Measurements from ENCODE around the gene SIPA1L3.

SIPA1L3 gene

GRCh38 chr19:38072776-38073750 is 166.1 kb downstream of the SIPA1L3 start:
- DNase-seq (ENCODE audit: low spot score), result no peak

- DNase-seq (ENCODE audit: low spot score), result no peak
These were observed 167.1 kb downstream of the SIPA1L3 start for GRCh38 chr19:38073841-38074685.

GRCh38 chr19:38076337-38076736 is 169.3 kb downstream of the SIPA1L3 start:
- DNase-seq (ENCODE audit: low spot score), result no peak

DNA sequence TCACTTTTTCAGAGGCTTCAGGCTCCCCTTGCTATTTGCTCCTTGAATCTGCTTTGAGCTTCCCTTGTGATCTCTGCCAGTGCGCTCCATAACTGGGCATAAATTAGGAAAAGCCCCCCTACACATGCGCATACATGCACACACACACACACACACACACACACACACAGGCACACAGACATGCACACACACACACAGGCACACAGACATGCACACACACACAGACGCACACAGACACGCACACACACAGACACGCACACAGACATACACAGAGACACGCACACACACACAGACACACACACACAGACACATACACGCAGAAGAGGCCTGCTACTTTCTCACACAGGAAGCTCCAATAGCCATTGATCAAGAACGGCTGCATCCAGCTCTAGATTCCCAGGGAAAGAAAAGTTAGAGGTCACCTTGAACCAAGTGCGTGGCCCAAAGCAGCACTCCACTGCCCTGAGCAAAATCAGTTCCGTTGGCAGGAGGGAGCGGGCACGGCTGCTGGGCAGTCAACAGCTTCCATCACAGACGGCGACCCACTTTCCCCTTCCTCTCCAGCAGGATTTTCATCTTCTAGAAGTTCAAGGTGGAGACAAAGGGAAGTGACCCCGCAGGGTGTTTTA is 171.4 kb downstream of the SIPA1L3 start:
- no peak for DNase-seq (ENCODE audit: low spot score)

DNA sequence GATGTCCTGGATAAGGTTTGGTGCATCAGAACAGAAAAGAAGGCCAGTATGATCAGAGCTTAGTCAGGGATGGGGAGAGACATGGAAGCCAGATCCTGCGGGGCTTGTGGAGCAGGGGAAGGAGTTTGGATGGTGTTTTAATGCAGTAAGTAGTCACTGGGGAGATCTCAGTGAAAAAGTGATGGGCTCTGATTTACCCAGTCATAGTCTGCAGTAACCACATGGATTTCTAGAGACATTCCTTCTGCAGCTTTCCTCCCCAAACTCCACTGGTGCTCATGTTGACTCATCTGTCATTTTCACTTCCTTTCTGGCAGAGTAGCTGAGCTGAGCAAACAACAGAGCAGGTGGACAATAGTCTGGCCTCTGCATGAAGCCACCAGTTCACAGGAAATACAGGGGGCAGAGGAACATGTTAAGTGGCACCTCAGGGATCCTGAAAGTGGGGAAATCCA is 172.9 kb downstream of the SIPA1L3 start:
- peak; percentile 97 for DNase-seq (ENCODE audit: low spot score)

GRCh38 chr19:38081547-38082255 is 174.7 kb downstream of the SIPA1L3 start:
- DNase-seq (ENCODE audit: low spot score), result no peak

DNA sequence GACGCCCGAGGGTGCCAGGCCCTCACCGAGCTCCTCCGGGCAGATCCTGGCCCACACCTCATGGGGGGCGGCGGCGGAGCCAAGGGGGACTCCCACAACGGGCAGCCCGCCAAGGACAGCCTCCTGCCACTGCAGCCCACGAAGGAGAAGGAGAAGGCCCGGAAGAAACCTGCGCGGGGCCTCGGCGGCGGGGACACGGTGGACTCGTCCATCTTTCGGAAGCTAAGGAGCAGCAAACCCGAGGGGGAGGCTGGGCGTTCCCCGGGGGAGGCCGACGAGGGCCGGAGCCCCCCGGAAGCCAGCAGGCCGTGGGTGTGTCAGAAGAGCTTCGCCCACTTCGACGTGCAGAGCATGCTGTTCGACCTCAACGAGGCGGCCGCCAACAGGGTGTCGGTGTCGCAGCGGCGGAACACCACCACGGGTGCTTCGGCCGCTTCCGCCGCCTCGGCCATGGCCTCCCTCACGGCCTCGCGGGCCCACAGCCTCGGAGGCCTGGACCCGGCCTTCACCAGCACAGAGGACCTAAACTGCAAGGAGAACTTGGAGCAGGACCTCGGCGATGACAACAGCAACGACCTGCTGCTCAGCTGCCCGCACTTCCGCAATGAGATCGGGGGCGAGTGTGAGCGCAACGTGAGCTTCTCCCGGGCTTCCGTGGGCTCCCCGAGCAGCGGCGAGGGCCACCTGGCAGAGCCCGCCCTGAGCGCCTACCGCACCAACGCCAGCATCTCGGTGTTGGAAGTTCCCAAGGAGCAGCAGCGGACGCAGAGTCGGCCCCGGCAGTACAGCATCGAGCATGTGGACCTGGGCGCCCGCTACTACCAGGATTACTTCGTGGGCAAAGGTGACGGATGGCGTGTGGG is 175.5 kb downstream of the SIPA1L3 start:
- no peak for DNase-seq (ENCODE audit: low spot score)

DNA sequence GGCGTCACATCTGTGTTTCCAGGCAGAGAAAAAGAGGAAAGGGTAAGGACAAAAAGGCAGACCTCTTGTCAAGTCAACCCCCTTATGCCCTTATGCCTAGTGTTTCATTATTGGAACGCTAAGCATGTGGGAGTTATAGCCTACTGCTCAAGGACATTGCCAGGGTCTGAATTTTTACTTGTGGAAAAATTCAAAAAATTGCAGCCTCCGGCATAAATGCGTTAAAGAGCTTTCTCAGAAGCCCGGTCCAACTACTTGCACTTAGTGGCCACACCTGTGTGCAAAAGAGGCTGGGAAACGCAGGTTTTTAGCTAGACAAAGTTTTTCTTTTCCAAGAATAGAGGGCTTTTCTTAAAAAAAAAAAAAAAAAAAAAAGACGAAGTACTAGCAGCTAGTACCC is 177.2 kb downstream of the SIPA1L3 start:
- DNase-seq (ENCODE audit: low spot score), result no peak

- DNase-seq (ENCODE audit: low spot score), result no peak
These were observed 182.4 kb downstream of the SIPA1L3 start for GRCh38 chr19:38089440-38089839.

GRCh38 chr19:38093154-38093553 is 186.1 kb downstream of the SIPA1L3 start:
- no peak for DNase-seq (ENCODE audit: low spot score)

GRCh38 chr19:38093587-38093986 is 186.6 kb downstream of the SIPA1L3 start:
- no peak for DNase-seq (ENCODE audit: low spot score)

DNA sequence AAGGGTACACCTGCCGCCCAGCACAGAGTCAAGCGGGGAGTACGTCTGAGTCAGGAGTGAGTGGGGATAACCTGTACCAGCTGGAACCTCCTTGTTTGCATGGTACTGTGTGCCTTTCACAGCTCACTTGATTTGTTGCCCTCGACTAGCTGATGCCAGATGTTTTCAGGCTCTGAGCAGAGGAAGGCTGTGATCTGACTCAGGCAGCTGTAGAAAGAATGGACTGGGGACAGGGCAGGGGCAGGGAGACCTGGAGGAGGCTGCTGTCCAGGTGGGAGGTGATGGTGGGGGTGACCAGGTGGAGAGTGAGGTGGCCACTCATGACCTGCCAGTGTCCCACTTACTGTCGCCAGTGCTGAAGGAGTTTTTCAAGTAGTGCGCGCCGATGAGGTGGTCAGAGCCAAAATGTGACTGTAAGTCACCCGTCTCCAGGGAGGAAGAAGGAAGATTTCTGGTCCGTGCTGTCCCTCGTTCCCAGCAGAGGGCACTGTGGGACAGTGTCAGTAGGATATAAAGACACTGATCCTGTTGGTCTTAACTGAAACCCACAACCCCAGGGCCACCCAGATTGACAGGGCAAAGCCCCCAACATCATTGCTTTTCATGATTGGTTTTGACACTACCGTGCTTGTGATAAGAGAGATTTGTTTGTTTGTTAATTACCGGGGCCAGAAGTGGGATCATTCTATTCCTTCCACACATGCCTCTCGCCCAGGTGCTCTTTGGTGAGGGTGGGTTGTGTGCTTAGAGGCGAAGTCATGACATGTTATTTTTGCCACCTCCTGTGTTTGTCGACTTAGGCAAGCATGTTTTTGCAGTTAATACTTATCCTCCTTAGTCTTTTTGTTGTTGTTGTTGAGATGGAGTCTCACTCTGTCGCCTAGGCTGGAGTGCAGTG is 188.7 kb downstream of the SIPA1L3 start:
- DNase-seq (ENCODE audit: low spot score), result peak; percentile 88

- no peak for DNase-seq (ENCODE audit: low spot score)
These were observed 193.0 kb downstream of the SIPA1L3 start for GRCh38 chr19:38099966-38100365.

- no peak for DNase-seq (ENCODE audit: low spot score)
These were observed 193.6 kb downstream of the SIPA1L3 start for GRCh38 chr19:38100589-38100988.

DNA sequence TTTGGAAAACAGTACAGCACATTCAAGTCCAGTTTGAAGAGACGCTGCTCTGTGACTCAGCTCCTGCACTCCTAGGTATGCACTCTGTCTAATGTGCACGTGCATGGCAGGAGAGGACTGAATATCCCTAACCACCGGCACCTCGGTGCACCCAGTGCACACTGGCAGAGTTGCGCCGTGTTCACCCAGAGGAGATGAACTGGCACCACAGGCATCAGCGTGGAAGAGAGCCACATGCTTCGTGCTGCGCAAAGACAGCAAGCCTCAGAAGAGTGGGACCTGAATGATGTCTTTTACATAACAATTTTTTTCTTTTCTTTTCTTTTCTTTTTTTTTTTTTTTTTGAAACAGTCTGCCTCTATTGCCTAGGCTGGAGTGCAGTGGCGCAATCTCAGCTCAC is 194.7 kb downstream of the SIPA1L3 start:
- DNase-seq (ENCODE audit: low spot score), result no peak

GRCh38 chr19:38105574-38105973 is 198.6 kb downstream of the SIPA1L3 start:
- DNase-seq (ENCODE audit: low spot score), result no peak

DNA sequence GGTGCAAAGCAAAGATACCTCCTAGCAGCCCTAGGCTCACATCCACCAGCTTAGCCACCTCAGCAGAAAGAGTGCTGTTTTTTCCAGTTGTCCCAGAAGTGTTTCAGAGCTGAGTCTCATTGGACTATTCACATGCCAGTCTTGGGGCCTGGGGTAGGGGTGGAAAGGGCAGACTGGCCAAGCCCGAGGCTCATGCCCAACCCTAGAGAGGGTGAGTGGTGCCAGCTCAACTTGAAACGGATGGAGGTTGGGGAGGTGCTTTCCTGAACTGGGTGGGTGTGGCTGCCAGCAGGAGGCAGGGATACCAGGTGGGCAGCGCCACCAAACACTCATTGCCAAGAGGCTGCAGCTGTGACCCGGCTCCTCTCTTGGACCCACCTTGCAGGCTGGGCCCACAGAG is 200.1 kb downstream of the SIPA1L3 start:
- DNase-seq (ENCODE audit: low spot score), result no peak

- DNase-seq (ENCODE audit: low spot score), result no peak
These were observed 204.9 kb downstream of the SIPA1L3 start for GRCh38 chr19:38111898-38112297.

- no peak for DNase-seq (ENCODE audit: low spot score)
These were observed 207.6 kb downstream of the SIPA1L3 start for GRCh38 chr19:38114651-38115050.
